ENCODE measurements around the gene EHD3. TPM values are rescaled to one million over a fixed set of nuclear protein-coding genes. Genes with fewer than 3 reads are reported as not detected.

The EHD3 gene
- total and polyA plus RNA-seq, 2 of the 4 experiments (the other 2 are of a cell fraction) = 29.1 to 39.8 TPM

GRCh38 chr2:31230751-31231150, 3.2 kb upstream of the EHD3 start:
- DNase-seq (no peak), ATAC-seq (ENCODE audit: low read depth) (no peak)
- intact Hi-C loops (cut with micrococcal nuclease) = loop anchor here (5.0 kb wide), 1 partner anchor 292 kb away; no protein-coding TSS in a partner anchor
- H2BK5ac ChIP-seq (ENCODE audit: low read depth, low read length, poor library complexity, severe bottlenecking) = no peak overlapping the region
- no peak overlapping the region for H3K27ac ChIP-seq (ENCODE audit: insufficient read depth, low read length)
- H3K36me3 ChIP-seq (ENCODE audit: control insufficient read depth, insufficient read depth, low read length) = no peaks in the 10 kb centered on the region
- H3K4me3 ChIP-seq (ENCODE audit: insufficient read depth, low read depth, low read length) = no peak overlapping the region
- H2BK120ac ChIP-seq (ENCODE audit: low read depth, low read length) = no peak overlapping the region
- no peaks in the 10 kb centered on the region for H3K9me3 ChIP-seq (ENCODE audit: control insufficient read depth, insufficient read depth, low read length)
- H2AFZ ChIP-seq (replicated peaks; ENCODE audit: low read length, poor library complexity) = no peak overlapping the region
- no peak overlapping the region for H3K23ac ChIP-seq (ENCODE audit: low read depth, low read length)
- H4K20me1 ChIP-seq (ENCODE audit: insufficient read depth, low read length) = peaks cover 2% of the 10 kb centered on the region; the same call in 1 of the 2 replicates
- BruUV-seq (replicated peaks) = no TSS peak
- H3K4me2 ChIP-seq (ENCODE audit: low read depth, low read length) = no peak overlapping the region
- H2AK9ac ChIP-seq (replicated peaks; ENCODE audit: low read depth, low read length, poor library complexity) = no peak overlapping the region
- WGBS, 2 experiments (ENCODE audit: extremely low coverage in 2 of 2, insufficient read length in 1 of 2) = no CpG with 5 or more reads among the region's 3 CpGs
- H2BK15ac ChIP-seq (ENCODE audit: low read depth, low read length) = no peak overlapping the region; the same call in 2 of the 3 replicates
- H3K79me1 ChIP-seq (ENCODE audit: low read depth in 1 of 2, low read length in 2 of 2) = peaks cover under 1 to 11% of the 10 kb centered on the region in 2 experiments; a peak in 2 of 4 replicates
- dilution Hi-C loops (cut with HindIII; ENCODE audit: low sequenced_read_pairs, unreplicated experiment) = no loop called here
- peaks cover 9% of the 10 kb centered on the region for H3K4me1 ChIP-seq (ENCODE audit: control insufficient read depth, insufficient read depth, low read length)
- ChIA-PET CTCF (no interaction called here), POLR2A (ENCODE audit: unreplicated experiment) (no interaction called here)
- H3K56ac ChIP-seq (ENCODE audit: extremely low read depth, insufficient read depth, low read length) = no peak overlapping the region
- peaks cover 16% of the 10 kb centered on the region for H3K27me3 ChIP-seq (ENCODE audit: control insufficient read depth, insufficient read depth, low read length)
- no peak overlapping the region for H4K8ac ChIP-seq (ENCODE audit: low read depth in 2 of 2, low read length in 2 of 2)
- no peak overlapping the region for H3K14ac ChIP-seq (replicated peaks; ENCODE audit: low read depth, low read length)
- TF ChIP-seq MXI1 (IDR thresholded peaks at IDR 0.05; ENCODE audit: borderline replicate concordance, low read depth, low read length) (no peak), BHLHE40 (IDR thresholded peaks at IDR 0.05; ENCODE audit: low read depth, low read length) (no peak), USF2 (IDR thresholded peaks at IDR 0.05; ENCODE audit: low read depth, low read length) (no peak), RFX5 (IDR thresholded peaks at IDR 0.05; ENCODE audit: low read depth, low read length) (no peak), FOS (IDR thresholded peaks at IDR 0.05; ENCODE audit: low read depth, low read length) (no peak), RAD21 (IDR thresholded peaks at IDR 0.05; ENCODE audit: low read length) (no peak)
- H4K91ac ChIP-seq (ENCODE audit: insufficient read depth, low read depth, low read length) = no peak overlapping the region
- H2AK5ac ChIP-seq (ENCODE audit: low read depth, low read length) = no peak overlapping the region
- in situ Hi-C loops (cut with MboI; ENCODE audit: low sequenced_read_pairs) = loop anchor here (5.0 kb wide), 1 partner anchor 107 kb away; no protein-coding TSS in a partner anchor
- no peak overlapping the region for H3K18ac ChIP-seq (ENCODE audit: low read depth, low read length)
- no peak overlapping the region for H2BK20ac ChIP-seq (ENCODE audit: low read depth, low read length)
- H3K9me1 ChIP-seq (ENCODE audit: insufficient read depth, low read length) = peaks cover 11% of the 10 kb centered on the region; the same call in 1 of the 2 replicates
- H4K5ac ChIP-seq (ENCODE audit: low read depth, low read length) = no peak overlapping the region
- H3K9ac ChIP-seq (ENCODE audit: low read depth, low read length) = no peak overlapping the region
- H3K4ac ChIP-seq (ENCODE audit: low read depth, low read length) = no peak overlapping the region
